HG03565 (cell line): ENCODE measurements around the gene C5orf52.
"Not testable (repeated sequence)": the region's sequence is repeated elsewhere in the genome, so short reads cannot be mapped to it uniquely, and the experiment has no call there.

ENCODE experiments used
- ATAC-seq: cut with Tn5 transposase; IDR thresholded peaks from one replicate; pipeline ENCODE4 v1.9.1; 2021; ENCODE audit warnings: mild to moderate bottlenecking, moderate library complexity; ENCODE audit not compliant: unreplicated experiment

Gene C5orf52

GRCh38 chr5:157719245-157719644 is 47.9 kb downstream of the C5orf52 start:
- ATAC-seq, result no peak

- ATAC-seq, result no peak
Measured at GRCh38 chr5:157721159-157721558, 49.8 kb downstream of the C5orf52 start.

GRCh38 chr5:157722895-157723294 is 51.6 kb downstream of the C5orf52 start:
- not testable (repeated sequence) for ATAC-seq

- not testable (repeated sequence) for ATAC-seq
Measured at GRCh38 chr5:157726607-157727006, 55.3 kb downstream of the C5orf52 start.

GRCh38 chr5:157727858-157728257 is 56.5 kb downstream of the C5orf52 start:
- ATAC-seq, result not testable (repeated sequence)
